GM21576 (cell line): ENCODE data around the gene MSI2.

ENCODE experiments used
- ATAC-seq: cut with Tn5 transposase; IDR thresholded peaks from one replicate; pipeline ENCODE4 v1.9.1; 2021; ENCODE audit warnings: mild to moderate bottlenecking, moderate library complexity; ENCODE audit not compliant: unreplicated experiment

MSI2 gene

DNA sequence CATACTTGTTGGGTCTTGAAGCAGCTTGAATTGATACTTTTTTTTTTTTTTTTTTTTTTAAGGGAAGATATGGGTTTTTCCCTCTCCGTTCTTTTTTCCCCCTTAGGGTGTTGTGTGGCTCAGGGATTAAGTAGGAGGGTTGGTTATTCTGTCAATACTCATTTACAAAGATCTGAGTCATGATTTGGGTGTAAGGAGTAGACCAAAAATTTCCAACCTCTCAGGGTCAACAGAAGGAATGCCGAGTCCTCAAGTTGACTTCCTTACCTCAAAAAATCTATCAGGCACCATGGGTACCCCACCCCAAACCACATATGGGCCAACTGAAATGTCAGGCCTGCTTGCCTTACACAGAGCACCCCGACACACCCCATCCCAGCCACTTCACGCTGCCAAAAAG lies 258.3 kb downstream of the MSI2 start:
- no peak for ATAC-seq

DNA sequence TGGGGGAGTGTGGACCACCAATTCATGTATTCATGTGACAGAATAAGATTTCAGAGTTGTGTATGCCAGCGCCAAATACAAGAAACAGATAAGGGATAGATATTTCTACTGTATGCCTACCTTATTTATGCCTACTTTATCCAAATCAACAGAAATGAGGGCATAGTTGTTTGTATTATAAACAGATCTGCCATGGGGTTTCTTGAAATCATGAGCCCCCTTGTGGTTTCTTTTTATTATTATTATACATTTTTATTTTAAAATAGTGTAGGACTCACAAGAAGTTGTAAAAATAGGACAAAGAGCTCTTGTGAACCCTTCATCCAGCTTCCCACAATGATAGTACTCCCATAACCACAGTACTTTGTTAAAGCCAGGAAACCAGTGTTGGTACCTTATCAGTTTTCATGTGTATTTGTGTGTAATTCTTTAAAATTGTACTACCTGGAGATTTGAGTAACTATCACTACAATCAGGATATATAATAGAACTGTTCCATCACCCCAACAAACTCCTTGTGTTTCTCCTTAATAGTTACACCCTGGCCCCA lies 259.4 kb downstream of the MSI2 start:
- no peak for ATAC-seq

DNA sequence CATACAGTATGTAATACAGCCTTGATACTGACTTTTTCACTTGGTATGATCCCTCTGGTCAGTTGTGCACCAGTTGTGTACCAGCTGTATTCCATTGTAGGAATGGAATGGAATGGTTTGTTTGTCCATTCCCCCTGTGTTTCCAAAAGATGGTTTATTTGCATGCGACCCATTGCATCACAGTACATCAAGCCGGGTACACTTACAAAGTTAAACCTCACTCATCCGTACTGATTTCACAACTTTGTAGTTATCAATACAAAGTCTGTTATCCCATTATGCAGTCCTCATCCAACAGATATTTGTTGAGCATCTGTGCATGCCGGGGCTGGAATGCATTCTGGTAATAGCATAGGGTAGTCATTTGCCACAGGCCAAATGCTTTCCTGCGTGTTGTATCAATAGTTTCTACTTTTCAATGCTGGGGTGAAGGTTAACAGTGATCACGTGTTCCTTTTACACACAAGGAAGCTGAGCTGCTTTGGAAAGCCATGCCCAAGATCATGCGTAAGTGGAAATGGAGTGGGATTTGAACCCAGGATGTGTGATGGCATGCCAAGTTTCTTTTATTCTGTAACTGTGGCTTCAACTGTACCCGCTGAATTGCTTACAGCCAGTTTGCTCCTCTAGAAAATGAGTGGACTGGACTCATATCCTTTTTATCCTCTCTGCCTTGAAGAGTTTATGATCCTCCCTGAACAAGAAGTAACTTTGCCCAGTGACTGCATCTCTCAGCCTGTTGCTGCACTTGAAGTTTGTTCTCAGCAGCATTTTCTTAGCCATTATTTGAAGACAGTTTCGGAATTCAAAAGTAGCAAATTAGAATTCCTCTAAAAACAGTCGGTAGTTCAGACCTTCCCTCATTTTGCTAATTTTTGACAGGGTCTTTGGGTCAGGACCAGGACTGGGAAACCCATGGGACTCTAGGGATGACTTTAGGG lies 260.2 kb downstream of the MSI2 start:
- ATAC-seq: no peak

DNA sequence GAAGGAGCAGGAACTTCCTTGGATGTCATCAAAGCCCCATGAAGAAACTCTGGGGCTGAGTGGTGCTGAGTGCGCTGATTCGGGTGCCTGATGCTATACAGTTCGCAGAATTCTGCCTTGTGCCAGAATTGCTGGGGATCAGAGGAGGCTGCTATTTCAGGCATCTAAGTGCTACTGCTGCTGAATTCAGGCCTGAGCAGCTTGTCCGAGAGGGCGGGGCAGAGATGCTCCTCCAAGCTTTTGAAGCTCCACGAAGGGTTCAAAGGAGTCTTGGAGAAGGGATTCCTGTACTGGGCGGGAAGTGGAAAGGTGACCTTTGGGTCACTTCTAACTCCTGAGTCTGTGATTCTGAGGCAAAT lies 260.9 kb downstream of the MSI2 start:
- ATAC-seq: no peak

DNA sequence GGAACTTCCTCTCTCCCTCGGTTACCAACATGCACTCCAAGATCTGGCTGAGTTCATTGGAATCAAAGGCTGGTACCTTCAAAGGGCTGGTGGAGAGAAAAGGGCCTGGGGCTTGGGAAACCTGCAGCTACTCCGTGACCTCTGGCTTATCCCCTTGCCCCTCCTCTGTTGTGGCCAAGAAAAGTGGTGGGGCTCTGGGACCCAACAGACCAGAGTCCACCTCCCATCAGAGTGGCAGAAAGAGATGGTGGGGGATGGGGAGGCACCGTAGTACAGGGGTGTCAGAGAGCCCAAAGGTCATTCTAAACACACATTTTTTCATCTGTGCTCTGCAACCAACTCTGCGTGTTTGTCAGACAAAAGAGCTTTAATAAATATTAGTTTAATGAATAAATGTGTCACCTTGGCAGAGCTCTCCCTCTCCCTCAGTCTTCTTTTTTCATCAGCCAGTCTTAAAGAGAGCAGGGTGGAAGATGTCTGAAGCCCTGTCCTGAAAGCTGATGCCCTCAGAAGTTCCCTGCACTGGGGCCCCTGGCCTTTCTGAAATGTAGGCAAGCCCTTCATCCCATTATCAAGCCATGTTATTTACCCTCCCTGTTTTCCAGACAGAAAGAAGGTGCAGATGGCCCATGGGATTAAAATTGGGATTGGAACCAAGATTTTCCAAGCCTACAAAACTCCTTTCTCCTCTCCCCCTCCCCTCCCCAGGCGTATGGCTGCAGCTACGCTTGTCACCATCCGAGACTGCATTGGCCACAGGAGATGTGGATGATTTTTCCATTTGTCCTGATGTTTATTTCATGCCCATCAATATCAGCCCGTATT lies 261.5 kb downstream of the MSI2 start:
- no peak for ATAC-seq

DNA sequence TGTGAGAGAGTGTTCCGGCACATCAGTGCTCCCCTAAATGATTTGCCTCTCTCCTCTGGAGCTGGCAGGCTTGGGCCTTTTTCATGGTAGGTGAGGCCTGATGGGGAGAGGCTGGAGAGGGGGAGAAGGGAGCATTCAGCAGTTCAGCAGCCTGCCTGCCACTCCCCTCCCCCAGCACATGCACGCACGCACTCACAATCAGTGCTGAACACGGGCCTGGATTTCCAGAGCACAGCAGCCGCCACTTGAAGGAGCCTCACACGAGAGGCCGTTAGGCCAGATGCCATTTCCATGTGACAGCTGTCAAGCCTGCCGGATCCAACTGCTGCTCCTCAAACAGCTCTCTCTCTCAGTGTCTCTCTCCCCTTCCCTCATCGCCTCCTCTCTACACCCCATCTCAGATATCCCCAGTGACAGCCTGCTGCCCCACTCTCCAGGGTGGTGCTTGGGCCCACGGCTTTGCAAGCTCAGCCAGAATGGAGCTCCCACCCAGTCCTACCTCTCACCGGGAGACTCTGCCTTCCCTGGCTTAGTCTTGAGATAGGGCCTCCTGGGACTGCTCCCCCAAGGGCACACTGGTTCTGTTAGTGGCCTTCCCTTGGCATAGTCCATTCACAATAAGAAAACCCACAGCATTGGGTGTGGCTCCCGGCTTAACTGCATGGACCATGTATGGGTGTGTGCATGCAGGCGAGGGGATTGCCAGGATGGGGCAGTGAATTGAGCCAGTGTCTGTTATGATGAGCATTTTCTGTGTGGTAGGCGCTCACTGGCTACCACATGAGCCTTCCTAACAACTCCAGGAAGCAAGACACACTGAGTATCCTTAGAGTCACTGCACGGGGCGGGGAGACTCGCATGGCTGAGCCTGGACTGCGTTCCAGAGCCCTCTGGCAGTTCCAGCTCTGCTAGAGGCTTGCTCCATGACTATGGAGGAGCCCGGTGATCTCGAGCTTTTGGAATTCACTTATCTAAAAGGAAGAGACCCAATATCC lies 262.6 kb downstream of the MSI2 start:
- ATAC-seq: no peak

DNA sequence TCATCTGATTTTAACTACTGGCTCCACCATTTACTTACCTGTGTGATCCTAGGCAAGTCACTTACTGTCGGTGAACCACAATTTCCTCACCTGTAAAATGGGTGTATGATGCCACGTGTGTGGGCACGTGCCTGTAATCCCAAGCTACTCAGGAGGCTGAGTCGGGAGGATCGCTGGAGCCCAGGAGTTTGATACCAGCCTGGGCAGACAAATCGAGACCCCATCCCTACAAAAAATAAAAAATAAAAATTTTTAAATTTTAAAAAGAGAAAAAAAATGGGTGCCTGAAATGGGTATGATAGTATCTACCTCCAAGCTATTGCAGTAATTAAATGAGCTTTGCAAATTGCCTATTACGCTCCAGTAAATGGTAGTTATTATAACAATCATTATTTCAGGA lies 263.5 kb downstream of the MSI2 start:
- ATAC-seq: no peak

DNA sequence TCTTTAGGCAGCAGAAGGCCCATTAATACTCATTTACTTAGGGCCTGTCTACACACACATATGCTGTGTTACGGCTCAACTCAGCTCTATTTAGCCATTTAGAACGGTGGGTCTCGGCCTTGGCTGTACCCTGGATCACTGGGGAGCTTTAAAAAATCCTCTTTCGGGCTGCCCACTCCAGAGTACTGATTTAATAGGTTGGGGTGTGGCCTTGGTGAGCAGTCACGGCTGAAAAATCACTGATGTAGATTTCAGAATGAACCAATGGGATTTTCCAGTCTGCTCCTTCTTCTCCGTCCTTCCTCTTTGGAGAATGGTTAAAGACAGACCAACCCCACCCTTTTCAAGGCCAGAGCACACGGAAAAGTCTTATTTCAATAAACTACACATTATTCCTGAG lies 265.3 kb downstream of the MSI2 start:
- ATAC-seq: no peak

DNA sequence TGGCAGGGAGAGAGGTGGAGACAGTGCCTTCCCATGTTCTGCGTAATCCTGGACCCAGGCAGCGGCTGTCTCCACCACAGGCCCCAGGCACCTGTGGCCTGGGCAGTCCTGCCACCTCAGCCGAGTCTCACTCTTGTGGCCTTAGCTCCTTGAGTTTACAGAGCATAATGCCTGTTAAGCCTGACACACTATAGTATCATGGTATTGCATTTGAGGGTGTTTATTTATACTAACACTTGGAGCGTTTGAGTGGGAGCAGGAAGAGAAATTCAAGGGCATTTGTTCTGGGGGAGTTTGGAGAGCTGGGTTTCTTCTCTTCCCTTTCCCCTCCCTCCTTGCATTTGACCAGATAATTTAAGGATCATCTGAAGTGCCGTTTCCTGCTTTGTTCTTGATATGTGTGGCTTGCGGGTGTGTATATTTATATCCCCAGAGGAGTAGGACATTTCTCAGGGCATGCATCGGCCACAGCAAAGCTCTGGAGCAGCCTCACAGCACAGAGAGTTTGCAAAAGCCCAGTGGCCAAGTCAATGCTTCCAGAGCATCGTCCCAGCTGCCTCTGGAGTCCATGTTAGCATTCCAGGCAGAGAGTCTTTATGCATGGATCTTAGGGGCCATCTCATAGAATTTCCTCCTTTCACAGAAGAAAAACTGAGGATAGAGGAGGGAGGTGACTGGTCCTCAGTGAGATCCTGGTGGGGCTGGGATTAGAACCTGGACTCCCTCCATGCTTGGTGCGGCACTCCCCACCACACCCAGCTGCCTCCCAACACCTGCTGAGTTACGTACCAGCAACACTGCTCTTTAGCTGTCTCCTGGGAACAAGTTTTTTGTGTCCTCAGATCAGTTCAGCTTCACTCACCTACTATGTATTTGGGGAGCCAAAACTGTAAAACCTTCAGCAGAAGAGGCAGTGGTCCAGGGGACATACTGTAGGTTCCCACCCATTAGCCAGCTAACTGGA lies 266.0 kb downstream of the MSI2 start:
- no peak for ATAC-seq

DNA sequence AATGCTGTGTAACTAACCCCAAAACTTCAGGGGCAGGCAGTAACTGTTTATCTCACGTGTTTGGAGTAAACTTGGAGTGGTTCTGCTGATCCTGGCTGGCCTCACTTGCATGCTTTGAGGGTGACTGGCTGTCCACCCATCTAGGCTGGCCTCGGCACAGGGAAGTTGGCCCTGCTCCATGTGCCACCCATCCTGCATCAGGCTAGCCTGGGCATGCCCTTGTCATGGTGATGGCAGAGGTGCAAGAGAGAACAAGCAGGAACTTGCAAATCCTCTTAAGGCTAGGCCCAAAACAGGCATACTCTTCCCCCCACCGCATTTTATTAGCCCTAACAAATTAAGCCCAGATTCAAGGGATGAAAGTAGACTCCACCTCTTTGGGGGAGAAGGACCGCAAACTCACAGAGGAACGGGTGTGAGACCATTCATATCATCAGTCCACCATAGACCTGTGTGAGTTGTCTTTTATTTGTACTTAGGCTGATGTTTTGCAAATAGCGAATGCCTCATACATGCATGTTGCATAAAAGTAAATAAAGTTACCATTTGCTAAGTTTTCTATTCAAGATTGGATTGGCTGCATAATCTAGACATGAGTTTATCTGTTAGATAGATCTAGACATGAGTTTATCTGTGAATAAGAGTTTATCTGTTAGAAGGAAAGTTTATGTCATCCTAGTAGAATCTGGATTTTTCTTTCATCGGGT lies 267.8 kb downstream of the MSI2 start:
- no peak for ATAC-seq

DNA sequence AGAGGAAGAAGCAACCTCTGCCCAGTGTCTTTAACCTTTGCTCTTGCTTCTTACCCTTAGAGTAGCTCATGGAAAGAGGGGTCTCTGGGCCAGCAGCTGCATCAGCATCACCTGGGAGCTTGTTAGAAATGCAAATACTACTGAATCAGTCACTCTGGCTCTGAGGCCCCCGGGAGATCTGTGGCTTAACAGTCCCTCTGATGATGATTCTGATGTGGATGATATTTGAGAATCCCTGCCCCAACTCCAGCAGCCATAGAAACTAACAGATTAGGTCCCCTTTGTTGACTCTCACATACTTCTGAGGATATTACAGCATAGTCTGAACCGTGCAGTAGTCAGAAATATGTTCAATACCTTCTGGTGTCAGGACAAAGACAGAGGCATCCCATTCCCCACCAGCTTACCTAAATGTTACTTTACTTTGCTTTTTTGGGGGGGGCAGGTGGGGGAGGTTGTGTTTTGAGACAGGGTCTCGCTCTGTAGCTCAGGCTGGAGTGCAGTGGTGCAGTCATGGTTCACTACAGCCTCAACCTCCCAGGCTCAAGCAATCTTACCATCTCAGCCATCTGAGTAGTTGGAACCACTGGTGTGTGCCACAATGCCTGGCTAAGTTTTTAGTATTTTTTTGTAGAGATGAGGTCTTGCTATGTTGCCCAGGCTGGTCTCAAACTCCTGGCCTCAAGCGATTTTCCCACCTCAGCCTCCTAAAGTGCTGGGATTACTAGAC lies 268.7 kb downstream of the MSI2 start:
- no peak for ATAC-seq

DNA sequence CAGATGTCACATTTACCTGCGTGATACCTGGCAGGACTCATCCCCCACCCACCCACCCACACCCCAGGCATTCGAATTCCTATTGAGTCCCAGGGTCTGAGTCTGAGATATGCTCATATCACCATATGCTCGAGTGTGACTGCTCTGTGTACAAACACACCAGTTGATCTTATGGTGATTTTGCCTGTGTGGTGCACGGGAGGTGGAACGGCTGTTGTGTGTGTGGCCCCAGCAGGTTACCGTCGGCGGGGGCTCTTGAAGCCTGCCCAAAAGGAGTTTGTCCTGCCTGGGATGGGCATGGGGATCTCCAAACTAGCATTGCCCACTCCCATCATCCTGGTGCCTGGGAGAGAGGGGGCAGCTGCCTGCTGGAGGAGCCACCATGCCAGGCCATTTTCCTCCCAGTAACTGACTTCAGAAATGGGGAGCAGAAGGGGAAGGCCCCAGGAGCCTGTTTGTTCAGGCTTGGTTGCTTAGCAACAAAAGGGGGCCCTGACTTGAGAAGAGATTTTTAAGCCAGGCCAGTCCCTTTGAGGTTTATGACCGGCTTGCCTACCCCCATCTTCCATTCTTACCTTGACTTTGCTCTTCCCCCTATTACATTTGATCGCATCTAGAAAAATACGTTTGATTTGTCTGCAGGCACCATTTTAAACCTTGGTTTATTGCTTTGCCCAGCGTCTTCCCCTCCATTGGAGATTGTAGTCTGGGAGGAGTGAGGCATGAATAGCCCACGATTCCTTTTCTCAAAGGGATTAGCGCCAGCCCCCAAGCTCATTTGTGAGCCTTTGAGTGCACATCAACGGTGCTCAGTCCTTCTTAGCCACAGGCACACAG lies 271.1 kb downstream of the MSI2 start:
- ATAC-seq: no peak

DNA sequence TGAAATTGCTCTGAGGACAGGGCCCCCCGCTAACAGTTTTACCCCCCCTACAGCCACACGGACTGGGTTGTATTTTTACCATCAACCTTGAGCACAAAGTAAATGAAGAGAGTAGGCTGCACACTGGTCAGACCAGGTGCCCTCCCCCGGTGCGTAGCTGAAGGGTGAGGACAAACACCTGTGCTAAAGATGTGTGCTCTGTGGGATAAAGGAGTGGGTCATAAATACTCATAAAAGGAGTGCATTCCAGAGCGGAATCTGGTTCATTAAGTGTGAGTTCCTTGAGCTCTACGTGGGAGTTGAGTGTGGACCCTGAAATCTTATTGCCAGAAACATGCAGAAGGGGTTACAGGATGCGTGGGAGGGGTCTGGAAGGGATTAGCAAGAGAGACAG lies 271.7 kb downstream of the MSI2 start:
- no peak for ATAC-seq

DNA sequence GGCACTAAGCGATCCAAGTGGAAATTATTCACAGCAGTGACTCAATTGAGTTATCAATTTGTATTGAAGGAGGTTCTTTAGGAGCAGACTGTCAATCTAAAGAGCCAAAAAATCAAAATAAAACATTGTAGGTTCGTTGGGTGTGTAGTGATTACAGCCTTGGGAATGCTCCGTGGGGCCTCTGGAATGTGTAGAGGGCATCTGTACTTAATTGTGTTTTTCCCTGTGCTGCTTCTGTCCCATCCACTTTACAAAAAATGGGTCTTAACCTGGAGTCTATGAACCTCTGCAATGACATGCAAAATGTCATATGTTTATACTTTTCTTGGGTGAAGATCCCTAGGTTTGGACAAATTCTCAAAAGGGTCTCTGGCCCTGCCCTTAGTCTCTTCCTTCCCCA lies 273.7 kb downstream of the MSI2 start:
- no peak for ATAC-seq

DNA sequence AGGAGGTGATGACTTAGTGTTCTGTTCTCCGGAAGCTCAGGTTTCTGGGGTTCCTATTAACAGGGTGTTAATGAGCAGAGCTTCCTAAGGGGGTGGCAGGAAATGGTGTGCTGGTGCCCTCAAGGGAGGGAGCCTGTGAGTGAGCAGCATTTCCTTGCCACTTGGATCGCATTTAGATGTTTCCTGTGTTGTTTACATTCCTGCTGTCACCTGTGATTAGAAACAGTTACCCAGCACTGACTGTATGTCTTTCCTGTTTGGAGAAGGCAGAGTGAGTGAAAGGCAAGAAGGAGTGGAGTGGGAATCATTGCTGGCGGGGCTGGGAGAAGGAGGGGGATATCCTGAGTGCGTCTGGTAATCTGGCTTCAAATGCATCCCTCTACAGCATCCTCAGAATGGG lies 274.2 kb downstream of the MSI2 start:
- ATAC-seq: no peak

DNA sequence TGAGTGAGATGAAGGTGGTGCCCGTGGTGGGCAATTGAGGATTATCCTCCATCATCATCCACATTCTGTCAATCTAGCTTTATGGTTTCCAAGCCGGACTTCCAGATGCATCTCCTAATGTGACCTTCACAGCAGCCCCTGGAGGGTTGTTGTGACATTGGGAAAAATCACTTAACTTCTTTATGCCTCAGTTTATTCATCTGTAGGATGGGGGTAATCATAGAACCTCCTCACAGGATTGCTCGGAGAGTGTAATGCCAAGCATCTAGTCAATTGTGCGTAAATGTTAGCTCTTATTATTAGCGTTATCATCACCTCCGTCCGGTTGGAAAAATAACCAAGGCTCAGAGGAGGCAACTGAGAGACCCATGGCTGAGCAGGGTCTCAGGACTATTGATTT lies 274.8 kb downstream of the MSI2 start:
- no peak for ATAC-seq
